NCI-H1436 treated with DMSO at 0.1 percent for 48 hours (cell line): ENCODE results near the gene PID1.

Experiments
- DNase-seq: peaks from one replicate; lab custom pipeline; 2025; lab: John Stamatoyannopoulos, UW

The PID1 gene

DNA sequence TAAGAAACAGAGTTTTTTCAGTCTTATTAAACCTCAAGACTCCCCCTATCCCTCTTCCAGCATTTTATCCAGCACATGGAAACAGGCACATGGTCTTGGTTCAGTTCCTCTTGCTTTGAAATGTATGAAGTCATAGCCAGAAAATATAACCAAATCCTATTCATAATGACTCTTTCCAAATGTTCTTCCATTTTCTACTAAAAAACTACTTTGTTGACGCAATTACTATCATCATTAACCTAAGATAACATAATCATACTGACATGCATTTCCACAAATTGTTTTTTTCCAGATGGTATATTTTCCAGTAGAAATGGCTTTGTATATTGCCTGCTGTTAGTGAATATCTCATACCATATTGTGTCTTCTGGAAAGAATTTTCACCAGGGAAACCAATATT, 261.3 kb downstream of the PID1 start:
- DNase-seq, result no peak

DNA sequence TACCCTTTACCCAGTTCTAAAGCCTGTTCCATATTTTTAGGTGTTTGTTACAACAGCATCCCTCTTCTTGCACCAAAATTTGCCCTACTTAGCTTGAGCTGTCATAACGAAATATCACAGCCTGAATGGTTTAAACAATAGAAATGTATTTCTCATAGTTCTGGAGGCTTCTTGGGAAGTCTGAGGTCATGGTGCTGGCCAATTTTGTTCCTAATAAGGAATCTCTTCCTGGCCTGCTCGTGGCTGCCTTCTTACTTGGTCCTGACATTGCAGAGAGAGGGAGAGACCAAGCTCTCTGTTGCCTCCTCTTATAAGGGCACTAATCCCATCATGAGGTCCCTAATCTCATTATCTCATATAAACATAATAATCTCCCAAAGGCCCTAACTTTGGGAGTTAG, 267.8 kb downstream of the PID1 start:
- DNase-seq, result no peak

DNA sequence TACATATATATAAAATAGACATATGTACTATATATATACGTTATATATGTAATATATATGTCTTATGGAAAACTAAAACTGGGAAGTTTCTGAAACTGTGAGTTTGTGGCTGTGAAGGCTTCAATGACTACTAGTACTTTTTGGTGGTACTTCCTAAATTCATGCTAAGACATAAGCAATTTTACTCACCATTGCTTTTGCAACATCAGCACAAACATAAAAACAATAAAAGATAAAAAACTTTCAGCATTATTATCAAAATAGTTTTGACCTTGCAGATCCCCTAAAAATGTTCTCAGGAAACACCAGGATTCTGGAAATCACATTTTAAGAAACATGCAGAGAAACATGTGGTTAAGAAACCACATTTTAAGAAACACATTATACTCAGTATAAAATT, 269.9 kb downstream of the PID1 start:
- DNase-seq, result no peak

DNA sequence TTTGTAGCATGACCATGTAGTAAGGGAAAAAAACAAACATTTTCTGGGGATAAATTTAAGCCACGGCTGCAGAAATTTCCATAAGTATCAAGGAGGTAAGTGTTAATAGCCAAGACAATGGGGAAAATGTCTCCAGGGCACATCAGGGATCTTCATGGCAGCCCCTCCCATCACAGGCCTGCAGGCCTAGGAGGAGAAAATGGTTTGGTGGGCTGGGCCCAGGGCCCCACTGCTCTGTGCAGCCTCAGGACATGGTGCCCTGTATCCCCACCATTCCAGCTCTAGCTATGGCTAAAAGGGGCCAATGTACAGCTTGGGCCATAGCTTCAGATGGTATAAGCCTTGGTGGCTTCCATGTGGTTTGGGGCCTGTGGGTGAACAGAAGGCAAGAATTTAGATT, 271.8 kb downstream of the PID1 start:
- DNase-seq, result no peak

DNA sequence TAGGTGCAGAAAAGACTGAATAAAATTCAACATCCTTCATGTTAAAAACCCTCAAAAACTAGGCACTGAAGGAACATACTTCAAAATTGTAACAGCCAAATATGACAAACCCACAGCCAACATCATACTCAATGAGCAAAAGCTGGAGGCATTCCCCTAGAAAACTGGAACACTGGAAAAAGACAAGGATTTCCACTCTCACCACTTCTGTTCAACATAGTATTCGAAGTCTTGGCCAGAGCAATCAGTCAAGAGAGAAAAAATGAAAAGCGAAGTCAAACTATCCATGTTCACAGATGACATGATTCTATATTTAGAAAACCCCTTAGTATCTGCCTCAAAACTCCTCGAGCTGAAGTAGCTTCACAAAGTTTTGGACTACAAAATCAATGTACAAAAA, 282.3 kb downstream of the PID1 start:
- DNase-seq, result no peak

DNA sequence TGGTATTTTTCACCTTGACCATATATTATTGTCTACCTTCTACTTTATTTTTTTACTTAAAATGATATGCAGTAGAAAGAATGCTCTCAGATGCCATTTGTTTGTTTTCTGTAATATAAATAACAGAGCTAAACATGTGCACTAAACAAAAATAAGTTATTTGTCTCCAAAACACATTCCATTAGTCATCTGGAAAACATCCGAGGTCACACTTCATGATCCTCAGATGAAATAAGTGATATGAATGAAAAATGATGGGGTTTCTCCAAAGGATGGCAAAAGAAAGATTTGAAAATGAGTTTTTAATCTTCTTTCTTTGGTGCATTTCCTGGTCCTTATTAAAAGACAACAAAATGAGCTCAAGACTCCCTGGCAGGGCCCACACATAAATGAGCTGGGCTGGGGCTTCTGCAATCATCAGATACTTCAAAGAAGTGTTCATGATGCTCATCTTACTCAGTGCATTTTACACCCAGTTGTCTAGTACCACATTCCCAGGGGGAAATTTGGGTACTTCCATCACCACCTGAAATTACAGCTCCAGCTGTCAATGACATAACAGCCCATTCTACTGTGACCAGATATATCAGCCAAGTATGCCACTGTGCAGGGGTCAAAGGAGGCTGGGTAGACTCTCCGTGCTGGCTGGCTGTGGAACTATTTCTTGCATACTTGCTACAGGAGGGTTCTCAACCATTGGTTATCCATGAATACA, 283.5 kb downstream of the PID1 start:
- DNase-seq, result no peak

DNA sequence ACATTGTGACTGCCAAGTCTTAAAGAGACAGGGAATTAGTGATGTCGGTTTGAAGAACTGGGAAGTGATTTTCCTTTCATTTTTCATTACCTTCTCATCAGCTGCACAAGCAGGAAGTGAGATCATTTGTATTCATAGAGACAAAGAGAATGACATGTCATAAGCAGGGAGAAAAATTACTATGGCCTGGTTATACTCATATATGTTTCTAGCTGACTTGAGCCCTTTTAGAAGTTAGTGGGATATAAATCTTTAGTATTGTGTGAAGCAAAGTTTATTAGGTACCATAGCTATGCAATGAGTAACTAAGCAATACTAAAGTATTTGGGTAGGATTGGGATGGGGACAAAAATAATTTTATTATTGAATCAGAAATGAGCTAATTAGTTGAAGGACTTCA, 284.1 kb downstream of the PID1 start:
- no peak for DNase-seq

DNA sequence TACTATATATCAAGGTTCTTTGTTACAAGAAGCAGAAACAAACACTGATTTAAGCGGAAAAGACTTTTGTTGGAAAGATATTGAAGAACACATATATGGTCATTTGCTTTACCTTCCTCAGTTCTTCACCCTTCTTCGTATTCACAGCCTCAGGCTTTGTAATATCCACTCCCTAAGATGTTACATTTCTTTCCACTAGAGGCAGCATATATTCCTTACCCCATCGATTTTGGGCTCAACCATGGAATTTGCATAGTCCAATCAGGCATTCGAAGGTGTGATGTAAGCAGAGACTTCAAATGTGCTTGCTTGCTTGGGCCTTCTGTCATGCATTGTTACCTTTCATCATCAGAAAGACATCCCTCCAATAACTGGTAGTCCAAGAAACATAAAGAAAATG, 287.4 kb downstream of the PID1 start:
- DNase-seq, result no peak

DNA sequence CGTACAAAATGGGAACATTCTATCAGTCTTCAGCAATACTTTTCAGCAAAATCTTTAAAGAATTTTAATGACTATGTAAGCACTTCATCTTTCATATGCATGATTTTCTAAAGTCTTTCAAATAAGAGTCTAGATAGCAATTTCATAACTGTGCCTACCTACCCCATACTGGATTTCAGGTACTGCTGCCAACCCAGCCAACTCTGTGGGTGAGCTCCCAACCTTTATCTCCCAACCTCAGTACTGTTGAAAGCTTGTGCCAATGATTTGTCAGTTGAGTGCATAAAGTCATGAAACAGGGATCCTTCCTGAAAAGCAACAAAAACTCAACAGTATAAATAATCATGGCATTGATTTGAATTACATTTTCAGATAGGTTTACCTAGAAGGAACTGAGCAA, 296.9 kb downstream of the PID1 start:
- no peak for DNase-seq
